GM18858 (cell line): ENCODE measurements around the gene C12orf76.
"Not testable (repeated sequence)": the region's sequence is repeated elsewhere in the genome, so short reads cannot be mapped to it uniquely, and the experiment has no call there.

Experiments
- ATAC-seq: cut with Tn5 transposase; IDR thresholded peaks from one replicate; pipeline ENCODE4 v1.9.1; 2021; ENCODE audit not compliant: unreplicated experiment

C12orf76 gene

DNA sequence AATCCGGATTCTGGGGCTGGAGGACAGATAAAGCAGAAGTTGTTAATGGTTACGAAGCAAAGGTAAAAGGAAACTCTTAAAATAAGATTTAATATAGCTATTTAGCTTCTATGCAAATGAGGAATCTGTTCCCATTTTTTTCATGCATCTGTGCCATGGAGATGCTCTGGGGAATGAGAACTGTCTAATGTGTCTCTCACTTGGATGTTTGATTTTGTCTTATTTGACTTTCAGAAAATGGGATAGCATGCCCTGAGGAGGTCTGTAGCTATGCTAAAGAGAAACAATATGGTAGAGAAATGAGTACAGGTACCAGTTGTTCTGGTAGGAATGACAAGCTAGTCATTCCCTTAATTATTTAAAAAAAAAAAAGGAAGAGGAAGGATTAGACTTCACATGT, 24.3 kb downstream of the C12orf76 start:
- no peak for ATAC-seq

DNA sequence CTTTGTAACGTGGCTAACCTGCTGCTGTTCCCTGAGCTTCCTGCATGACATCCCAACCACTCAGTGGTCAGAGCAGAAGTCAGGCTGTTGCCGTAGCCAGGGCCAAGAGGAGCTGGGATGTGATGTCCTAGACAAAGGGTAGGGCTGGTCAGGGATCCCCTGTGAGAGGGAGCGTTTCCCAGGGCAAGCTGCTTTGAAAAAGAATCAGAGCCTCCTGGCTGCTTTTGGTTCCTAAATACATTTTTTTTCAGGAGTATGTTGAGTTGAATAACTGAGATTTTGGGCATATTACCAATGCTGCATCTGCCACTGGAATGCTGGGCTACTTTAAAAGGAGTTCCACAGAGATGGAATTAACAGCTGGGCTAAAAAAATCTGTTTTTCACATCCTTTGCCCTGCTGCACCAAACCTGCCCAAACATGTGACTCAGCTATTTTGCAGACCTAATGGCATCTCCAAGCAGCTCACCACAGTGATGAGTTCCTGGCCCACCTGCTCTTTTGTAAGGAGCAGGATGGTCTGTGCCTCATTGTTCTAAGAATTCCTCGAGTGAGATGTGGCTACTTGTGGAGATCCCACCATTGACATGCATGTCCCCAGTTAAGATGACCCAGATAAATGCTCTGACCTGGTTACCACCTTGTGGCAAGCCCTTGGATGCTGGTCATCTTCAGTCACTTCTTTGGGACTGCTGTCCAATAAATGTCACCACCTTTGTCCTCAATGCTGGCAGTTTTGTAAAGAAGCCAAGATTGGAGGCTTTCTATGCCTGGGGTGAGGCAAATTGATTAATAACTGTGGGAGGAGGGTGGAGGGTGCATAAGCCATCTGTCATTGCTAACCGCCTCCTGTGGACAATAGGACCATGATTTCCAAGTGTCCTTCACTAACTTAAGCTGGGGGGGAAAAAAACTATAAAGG, 25.0 kb downstream of the C12orf76 start:
- no peak for ATAC-seq

DNA sequence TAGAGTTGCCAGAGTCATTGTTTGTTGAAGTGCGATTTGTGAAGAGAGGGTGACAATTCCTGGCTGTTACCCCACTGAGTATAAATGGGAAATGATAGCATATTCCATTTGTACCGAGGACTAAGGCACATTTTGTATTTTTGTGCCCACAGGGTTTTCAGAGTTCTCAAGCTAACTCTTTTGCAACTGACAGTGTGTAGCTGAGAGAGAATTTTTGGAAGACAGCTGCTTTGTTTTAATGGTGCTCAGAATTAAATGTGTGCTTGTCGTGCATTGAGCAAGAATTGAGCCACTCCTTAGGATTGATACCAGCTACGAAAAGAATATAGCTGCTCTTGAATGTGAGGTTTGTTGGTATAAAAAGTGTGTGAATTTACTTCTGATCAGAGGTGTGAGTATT, 27.4 kb downstream of the C12orf76 start:
- no peak for ATAC-seq

DNA sequence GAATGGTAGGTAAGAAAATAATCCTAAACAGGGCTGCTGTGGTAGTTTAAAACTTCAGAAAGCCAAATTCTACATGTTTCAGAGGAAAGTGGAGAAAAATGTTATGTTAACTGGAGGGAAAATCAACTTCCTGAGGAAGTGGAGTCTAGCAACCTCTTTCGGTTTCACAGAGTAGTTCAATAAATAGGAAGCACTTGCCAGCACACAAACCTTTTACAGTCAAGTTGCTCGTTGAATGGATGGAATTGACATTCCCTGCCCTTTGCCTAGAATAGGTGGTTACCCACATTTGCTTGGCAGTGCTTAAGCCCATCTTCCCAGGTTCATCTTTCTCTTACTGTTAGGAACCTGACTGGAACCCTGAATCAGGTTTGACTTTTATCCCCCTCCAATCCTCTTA, 33.2 kb downstream of the C12orf76 start:
- ATAC-seq: no peak

DNA sequence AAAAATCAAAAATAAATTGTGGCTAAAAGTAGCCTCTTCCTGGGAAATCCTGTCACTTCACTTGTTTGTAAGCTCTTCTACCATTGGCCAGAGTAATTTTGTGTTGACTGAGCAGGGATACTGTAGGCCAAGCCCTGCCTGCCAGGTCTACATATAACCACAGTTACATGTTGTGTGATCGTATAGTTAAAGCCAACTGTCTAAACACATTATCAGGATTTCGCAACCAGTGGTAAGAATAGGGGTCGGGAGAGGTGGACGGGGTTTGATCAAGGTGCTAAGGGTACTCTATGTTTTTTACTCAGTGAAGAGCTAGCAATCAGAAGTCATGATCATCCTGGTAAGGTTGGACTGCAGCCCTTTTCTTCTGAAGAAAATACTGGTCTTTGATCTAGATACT, 35.7 kb downstream of the C12orf76 start:
- no peak for ATAC-seq

GRCh38 chr12:110012137-110012536, 36.2 kb downstream of the C12orf76 start:
- ATAC-seq: peak; percentile 40

GRCh38 chr12:110010853-110011723, 37.2 kb downstream of the C12orf76 start:
- no peak for ATAC-seq

DNA sequence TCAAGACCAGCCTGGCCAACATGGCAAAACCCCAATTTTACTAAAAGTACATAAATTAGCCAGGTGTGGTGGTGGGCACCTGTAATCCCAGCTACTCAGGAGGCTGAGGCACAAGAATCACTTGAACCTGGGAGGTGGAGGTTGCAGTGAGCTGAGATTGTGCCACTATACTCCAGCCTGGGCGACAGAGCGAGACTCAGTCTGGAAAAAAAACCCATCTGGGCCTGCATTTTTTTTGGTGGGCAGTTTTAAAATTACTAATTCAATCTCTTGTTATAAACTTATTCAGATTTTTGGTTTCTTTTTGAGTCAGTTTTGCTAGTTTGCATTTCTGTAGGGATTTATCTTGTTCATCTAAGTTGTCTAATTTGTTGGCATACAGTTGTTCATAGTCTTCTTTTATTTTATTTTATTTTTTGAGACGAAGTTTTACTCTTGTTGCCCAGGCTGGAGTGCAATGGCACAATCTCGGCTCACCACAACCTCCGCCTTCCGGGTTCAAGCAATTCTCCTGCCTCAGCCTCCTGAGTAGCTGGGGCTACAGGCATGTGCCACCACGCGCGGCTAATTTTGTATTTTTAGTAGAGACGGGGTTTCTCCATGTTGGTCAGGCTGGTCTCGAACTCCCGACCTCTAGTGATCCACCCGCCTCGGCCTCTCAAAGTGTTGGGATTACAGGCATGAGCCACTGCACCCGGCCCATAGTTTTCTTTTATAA, 39.5 kb downstream of the C12orf76 start:
- ATAC-seq: not testable (repeated sequence)

GRCh38 chr12:110007881-110008280, 40.4 kb downstream of the C12orf76 start:
- no peak for ATAC-seq

- no peak for ATAC-seq
Measured at GRCh38 chr12:110006115-110006514, 42.2 kb downstream of the C12orf76 start.

DNA sequence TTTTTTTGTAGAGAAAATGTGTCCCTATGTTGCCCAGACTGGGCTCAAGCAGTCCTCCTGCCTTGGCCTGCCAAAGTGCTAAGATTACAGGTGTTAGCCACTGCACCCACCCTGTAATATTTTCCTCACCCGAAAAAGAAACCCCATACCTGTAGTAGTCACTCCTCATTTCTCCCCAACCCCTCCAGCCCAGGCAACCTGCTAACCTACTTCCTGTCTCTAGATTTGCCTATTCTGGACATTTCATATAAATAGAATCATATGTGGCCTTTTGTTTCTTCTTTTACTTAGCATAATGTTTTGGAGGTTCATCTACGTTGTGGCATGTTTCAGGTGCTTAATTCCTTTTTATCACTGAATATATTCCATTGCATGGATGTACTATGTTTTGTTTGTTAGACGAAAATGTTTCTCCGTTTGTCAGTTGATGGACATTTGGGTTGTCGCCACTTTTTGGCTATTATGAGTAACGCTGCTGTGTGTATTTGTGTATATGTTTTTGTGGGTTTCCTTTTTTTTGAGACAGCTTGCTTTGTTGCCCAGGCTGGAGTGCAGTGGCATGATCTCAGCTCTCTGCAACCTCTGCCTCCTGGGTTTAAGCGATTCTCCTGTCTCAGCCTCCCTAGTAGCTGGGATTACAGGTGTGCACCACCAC, 42.9 kb downstream of the C12orf76 start:
- ATAC-seq: no peak

- peak; percentile 57 for ATAC-seq
Measured at GRCh38 chr12:110004598-110004997, 43.7 kb downstream of the C12orf76 start.

DNA sequence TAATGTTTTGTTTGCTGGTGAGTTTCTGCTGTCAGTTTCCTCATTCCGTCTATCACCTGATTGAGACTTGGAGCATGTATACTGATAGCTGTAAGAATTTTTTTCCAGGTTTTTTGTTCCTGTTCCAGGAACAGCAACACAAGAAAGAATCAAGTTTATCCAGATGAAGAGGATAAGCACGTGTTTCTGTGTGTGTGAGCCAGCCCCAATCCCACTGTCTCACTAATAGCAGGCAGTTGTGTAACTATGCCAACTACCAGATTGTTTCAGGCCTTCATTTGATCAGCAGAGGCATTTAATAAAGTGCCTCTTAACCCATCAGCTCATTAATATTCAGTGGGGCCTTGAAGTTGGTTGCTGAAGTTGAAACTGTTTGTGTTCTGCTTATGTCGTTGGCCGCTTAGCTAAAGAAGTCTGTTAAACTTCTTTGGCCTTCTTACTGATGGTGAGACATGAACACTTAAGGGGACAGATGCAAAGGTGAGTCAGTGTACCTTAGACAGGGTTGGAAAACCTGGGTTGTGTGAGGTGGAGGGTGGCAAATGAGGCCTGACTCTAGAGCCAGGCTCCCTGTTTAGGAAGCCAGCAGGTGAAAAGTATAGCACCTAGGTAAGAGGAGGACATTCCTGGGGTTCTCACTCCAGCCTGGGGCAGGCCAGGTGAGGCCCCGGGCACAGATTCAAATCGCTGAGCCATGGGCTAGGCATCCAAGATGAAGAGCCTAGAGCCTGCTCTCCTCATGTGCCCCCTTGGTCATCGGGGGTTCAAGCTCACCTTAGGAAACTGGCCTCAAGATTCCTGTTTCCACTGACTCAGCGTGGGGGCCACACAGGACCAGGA, 45.4 kb downstream of the C12orf76 start:
- ATAC-seq: no peak

- no peak for ATAC-seq
Measured at GRCh38 chr12:110001596-110001995, 46.7 kb downstream of the C12orf76 start.

DNA sequence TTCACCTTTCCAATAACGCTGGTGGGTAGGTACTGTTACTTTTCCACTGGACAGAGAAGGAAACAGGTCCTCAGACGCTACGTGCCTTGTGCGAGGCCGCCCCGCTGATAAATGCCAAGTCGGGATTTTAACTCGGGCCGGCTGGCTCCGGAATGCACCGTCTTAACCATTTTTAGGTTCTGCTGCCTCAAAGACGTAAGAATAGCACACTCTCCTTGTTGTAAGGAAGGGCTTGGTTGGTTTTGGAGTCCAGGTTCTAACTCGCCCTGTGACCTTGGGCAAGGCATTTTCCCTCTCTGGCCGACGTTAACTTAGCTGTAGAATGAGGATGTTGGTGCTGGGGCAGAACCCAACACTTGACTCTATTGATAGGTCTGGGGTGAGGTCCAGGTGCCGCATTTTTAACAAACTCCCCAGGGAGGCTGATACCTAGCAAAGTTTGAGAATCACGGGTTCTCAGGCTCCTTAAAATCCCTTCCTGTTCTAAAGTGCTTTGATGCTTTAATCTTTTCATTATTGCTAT, 48.3 kb downstream of the C12orf76 start:
- no peak for ATAC-seq

DNA sequence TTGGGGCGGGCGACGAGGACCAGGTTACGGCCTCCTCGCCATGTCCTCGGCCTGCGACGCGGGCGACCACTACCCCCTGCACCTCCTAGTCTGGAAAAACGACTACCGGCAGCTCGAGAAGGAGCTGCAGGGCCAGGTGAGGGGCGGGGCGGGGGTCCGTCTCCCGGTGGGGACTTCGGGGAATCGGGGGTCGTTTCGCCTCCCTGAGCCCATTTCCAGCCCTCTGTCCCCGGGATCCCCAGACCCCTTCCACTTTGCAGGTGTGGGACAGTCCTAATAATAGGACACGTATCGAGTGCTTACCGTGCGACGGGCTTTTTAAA, 48.7 kb downstream of the C12orf76 start:
- ATAC-seq: no peak

- no peak for ATAC-seq
Measured at GRCh38 chr12:109998904-109999648, 49.2 kb downstream of the C12orf76 start, which contains the start of gene ANKRD13A. TSS of gene ANKRD13A (plus strand) at chr12:109999430. CDS start at chr12:109999689, 259 bp downstream.

GRCh38 chr12:109998241-109998903, 50.0 kb downstream of the C12orf76 start:
- no peak for ATAC-seq
